ENCODE measurements around the gene BOD1. TPM values are rescaled to one million over a fixed set of nuclear protein-coding genes. Genes with fewer than 3 reads are reported as not detected.
A peak's percentile ranks its signal among the peaks of the same experiment; 100 is the strongest.
"Not testable (repeated sequence)": the region's sequence is repeated elsewhere in the genome, so short reads cannot be mapped to it uniquely, and the experiment has no call there.

BOD1 gene
- total RNA-seq, 1 donor from 2014 or later: 49.3 TPM

GRCh38 chr5:173615884-173616576 lies 420 bp downstream of the BOD1 start:
- DNase-seq (ENCODE audit: low spot score): peak; percentile 70

- DNase-seq (ENCODE audit: low spot score): no peak
Measured at GRCh38 chr5:173614591-173614990, 1.9 kb downstream of the BOD1 start.

- DNase-seq (ENCODE audit: low spot score): no peak
Measured at GRCh38 chr5:173613433-173614159, 2.9 kb downstream of the BOD1 start.

- no peak for DNase-seq (ENCODE audit: low spot score)
Measured at GRCh38 chr5:173612948-173613347, 3.5 kb downstream of the BOD1 start.

- DNase-seq (ENCODE audit: low spot score): no peak
Measured at GRCh38 chr5:173611706-173612105, 4.7 kb downstream of the BOD1 start.

GRCh38 chr5:173604141-173604540 lies 12.3 kb downstream of the BOD1 start:
- DNase-seq (ENCODE audit: low spot score): no peak

GRCh38 chr5:173602423-173602822 lies 14.0 kb downstream of the BOD1 start:
- no peak for DNase-seq (ENCODE audit: low spot score)

GRCh38 chr5:173598686-173599085 lies 17.8 kb downstream of the BOD1 start:
- no peak for DNase-seq (ENCODE audit: low spot score)

GRCh38 chr5:173597304-173597703 lies 19.1 kb downstream of the BOD1 start:
- DNase-seq (ENCODE audit: low spot score): no peak

GRCh38 chr5:173595841-173596240 lies 20.6 kb downstream of the BOD1 start:
- no peak for DNase-seq (ENCODE audit: low spot score)

- no peak for DNase-seq (ENCODE audit: low spot score)
Measured at GRCh38 chr5:173594061-173594460, 22.4 kb downstream of the BOD1 start.

GRCh38 chr5:173592050-173592669 lies 24.3 kb downstream of the BOD1 start:
- DNase-seq (ENCODE audit: low spot score): no peak

- DNase-seq (ENCODE audit: low spot score): no peak
Measured at GRCh38 chr5:173591056-173591514, 25.4 kb downstream of the BOD1 start.

- no peak for DNase-seq (ENCODE audit: low spot score)
Measured at GRCh38 chr5:173590436-173591055, 25.9 kb downstream of the BOD1 start.

- DNase-seq (ENCODE audit: low spot score): not testable (repeated sequence)
Measured at GRCh38 chr5:173586133-173586532, 30.3 kb downstream of the BOD1 start.

GRCh38 chr5:173583346-173583745 lies 33.1 kb downstream of the BOD1 start:
- no peak for DNase-seq (ENCODE audit: low spot score)

- no peak for DNase-seq (ENCODE audit: low spot score)
Measured at GRCh38 chr5:173582216-173583111, 34.0 kb downstream of the BOD1 start.

- DNase-seq (ENCODE audit: low spot score): no peak
Measured at GRCh38 chr5:173581408-173582215, 34.8 kb downstream of the BOD1 start.

GRCh38 chr5:173578947-173579615 lies 37.4 kb downstream of the BOD1 start:
- no peak for DNase-seq (ENCODE audit: low spot score)

GRCh38 chr5:173577817-173578216 lies 38.6 kb downstream of the BOD1 start:
- no peak for DNase-seq (ENCODE audit: low spot score)

Measured in ureter (tissue), 1 donor.